GM13977 (cell line): ENCODE measurements around the gene TGM2.
A peak's percentile ranks its signal among the peaks of the same experiment; 100 is the strongest.

Source experiments
- DNase-seq: peaks from one replicate; pipeline ENCODE4 v3.0.0; 2012; ENCODE audit warnings: low spot score
- CTCF ChIP-seq: IDR thresholded peaks from 2 replicates; pipeline ENCODE4 v1.5.1; 2012; ENCODE audit warnings: mild to moderate bottlenecking, control low read depth; ENCODE audit not compliant: insufficient read depth; ENCODE audit errors: extremely low read depth, missing control alignments
- in situ Hi-C: fragments of 300-500 bp; cut with MboI; formaldehyde crosslinking; loops from one replicate; pipeline ENCODE4 v1.12.0; 2022; ENCODE audit warnings: low sequenced_read_pairs, low pct_unique_long_range_greater_than_20kb, mixed read lengths, inconsistent platforms; ENCODE audit not compliant: unreplicated experiment

Gene TGM2

GRCh38 chr20:38165089-38165965 is at the start of gene TGM2:
TGM2 (minus strand) TSS chr20:38165270; CDS start chr20:38165198, 72 bp downstream.
- in situ Hi-C loops, result no loop called here
- peak; percentile 87 for TF ChIP-seq CTCF
- DNase-seq, result peak; percentile 84

DNA sequence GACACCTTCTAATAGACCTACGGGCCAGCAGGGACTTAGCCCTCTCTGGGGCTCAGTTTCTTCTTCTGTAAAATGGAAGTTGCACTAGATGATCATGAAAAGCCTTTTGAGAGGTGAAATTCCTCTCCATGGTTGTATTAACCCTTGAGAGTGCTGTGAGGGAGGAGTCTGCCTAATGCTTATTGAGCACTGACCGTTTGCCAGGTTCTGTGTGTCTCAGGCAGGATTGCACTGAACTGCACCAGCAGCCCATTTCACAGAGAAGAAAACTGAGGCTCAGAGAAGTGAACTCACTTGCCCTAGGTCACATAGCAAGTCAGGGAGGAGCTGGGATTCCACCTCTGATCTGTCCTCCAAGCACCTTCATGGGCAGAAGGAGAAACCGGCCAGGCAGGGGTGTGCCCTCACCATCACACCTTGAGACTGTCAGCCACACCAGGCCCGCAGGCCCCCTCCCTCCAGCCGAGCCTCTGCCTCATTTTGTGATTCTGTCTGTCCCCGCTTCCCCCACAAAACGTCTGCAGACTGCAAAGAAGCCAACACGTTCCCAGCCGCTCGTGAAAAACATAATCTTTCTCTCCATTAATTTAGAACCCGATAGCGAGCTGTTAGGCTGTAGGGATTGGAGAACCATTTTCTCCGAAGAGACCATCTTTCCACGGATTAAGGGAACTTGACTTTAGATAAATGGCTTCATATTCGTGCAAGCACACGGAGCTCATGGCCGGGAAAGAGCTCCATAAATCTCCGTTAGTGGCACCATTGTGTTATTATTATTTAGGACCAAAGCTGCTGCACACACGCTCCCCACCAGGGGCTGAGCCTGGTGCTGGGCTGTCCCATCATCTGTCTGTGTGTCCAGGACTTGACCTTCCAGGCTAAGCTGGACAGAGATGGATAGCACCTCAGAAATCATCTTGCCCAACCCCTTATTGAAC is 49.5 kb upstream of the TGM2 start:
- no peak for DNase-seq
- in situ Hi-C loops, result loop anchor here (25.0 kb wide), 1 partner anchor 652 kb away; no protein-coding TSS in a partner anchor
- TF ChIP-seq CTCF, result no peak

GRCh38 chr20:38213607-38213940 is 48.5 kb upstream of the TGM2 start:
- no peak for TF ChIP-seq CTCF
- no peak for DNase-seq
- in situ Hi-C loops, result loop anchor here (25.0 kb wide), 1 partner anchor 651 kb away; no protein-coding TSS in a partner anchor

- no peak for DNase-seq
- in situ Hi-C loops, result loop anchor here (25.0 kb wide), 1 partner anchor 651 kb away; no protein-coding TSS in a partner anchor
- TF ChIP-seq CTCF, result no peak
These were observed 47.9 kb upstream of the TGM2 start for GRCh38 chr20:38212806-38213606.

GRCh38 chr20:38211200-38212097 is 46.4 kb upstream of the TGM2 start:
- in situ Hi-C loops, result loop anchor here (25.0 kb wide), 1 partner anchor 649 kb away; no protein-coding TSS in a partner anchor
- no peak for TF ChIP-seq CTCF
- no peak for DNase-seq
